ENCODE measurements around the gene IRAK3.

GRCh38 chr12:66187036-66187435, 2.0 kb upstream of the IRAK3 start:
- no peak for TF ChIP-seq CTCF (IDR thresholded peaks at IDR 0.05)
- TF ChIP-seq POLR2A (IDR thresholded peaks at IDR 0.05) = no peak
- TF ChIP-seq POLR2AphosphoS5 (IDR thresholded peaks at IDR 0.05) = no peak

Measured in gastroesophageal sphincter (tissue), 3 donors.